Stimulated activated CD4-positive, alpha-beta T cell treated with anti-CD3 and anti-CD28 coated beads, Interleukin-15, amount 100 ng/mL, for 1 hour (primary cell): ENCODE results near the gene CKLF.
A peak's percentile ranks its signal among the peaks of the same experiment; 100 is the strongest.

ENCODE experiments used
- DNase-seq, 2 donors: peaks; one replicate each; pipeline ENCODE4 v3.0.0-alpha.2; 2020; ENCODE audit warnings: low read depth in 1 of 2, low spot score in 1 of 2

CKLF gene

GRCh38 chr16:66568355-66568754, 16.0 kb downstream of the CKLF start:
- no peak for DNase-seq

GRCh38 chr16:66569131-66569530, 16.8 kb downstream of the CKLF start:
- no peak for DNase-seq

GRCh38 chr16:66569827-66570405, 17.5 kb downstream of the CKLF start:
- DNase-seq, result no peak

- no peak for DNase-seq
Observed at GRCh38 chr16:66572356-66572755, 20.0 kb downstream of the CKLF start.

- DNase-seq, result no peak
Observed at GRCh38 chr16:66574081-66574480, 21.7 kb downstream of the CKLF start.

GRCh38 chr16:66574531-66574930, 22.2 kb downstream of the CKLF start:
- DNase-seq, result no peak

- no peak for DNase-seq
Observed at GRCh38 chr16:66575060-66575459, 22.7 kb downstream of the CKLF start.

GRCh38 chr16:66576296-66576695, 23.9 kb downstream of the CKLF start:
- DNase-seq, result no peak

- DNase-seq, result peak in 1 of 2 donors; percentile 20
Observed at GRCh38 chr16:66578651-66579531, 26.5 kb downstream of the CKLF start, which contains the start of gene CMTM2. CMTM2 (plus strand) TSS chr16:66579463; CDS start chr16:66579608, 145 bp downstream.

GRCh38 chr16:66580605-66581209, 28.3 kb downstream of the CKLF start:
- DNase-seq, result no peak

- DNase-seq, result no peak
Observed at GRCh38 chr16:66581246-66581952, 29.0 kb downstream of the CKLF start.

GRCh38 chr16:66585481-66586239, 33.3 kb downstream of the CKLF start:
- DNase-seq, result no peak

- no peak for DNase-seq
Observed at GRCh38 chr16:66587881-66588600, 35.7 kb downstream of the CKLF start.

- peak; percentile 21 to 48 for DNase-seq
Observed at GRCh38 chr16:66588981-66589713, 36.8 kb downstream of the CKLF start.

GRCh38 chr16:66590322-66590721, 37.9 kb downstream of the CKLF start:
- no peak for DNase-seq

GRCh38 chr16:66591018-66591417, 38.6 kb downstream of the CKLF start:
- DNase-seq, result no peak

- no peak for DNase-seq
Observed at GRCh38 chr16:66592241-66592640, 39.9 kb downstream of the CKLF start.

GRCh38 chr16:66592814-66593213, 40.4 kb downstream of the CKLF start:
- no peak for DNase-seq

GRCh38 chr16:66594739-66595138, 42.4 kb downstream of the CKLF start:
- DNase-seq, result no peak
